AG04449 (cell line): Measurements from ENCODE around the gene NCAN.

Experiments
- CTCF ChIA-PET: fragments of 350-600 bp; formaldehyde crosslinking; extraction: SDS; loops from one replicate; lab custom pipeline; 2021; ENCODE audit warnings: antibody characterized with exemption; lab: Yijun Ruan, JAX
- POLR2A ChIA-PET: fragments of 400-600, 350-600 bp; formaldehyde crosslinking; extraction: SDS; loops from one replicate; lab custom pipeline; 2020; ENCODE audit warnings: antibody characterized with exemption, inconsistent platforms; lab: Yijun Ruan, JAX
- DNase-seq: peaks from one replicate; pipeline ENCODE4 v3.0.0-alpha.2; 2010; ENCODE audit warnings: low read depth, low spot score
- H3K4me3 ChIP-seq: 2 replicates; pipeline ENCODE4 v1.5.1; 2011; ENCODE audit warnings: low read depth, mild to moderate bottlenecking, control low read depth, low read length
- CTCF ChIP-seq: IDR thresholded peaks from one replicate; pipeline ENCODE4 v1.5.1; 2011; ENCODE audit warnings: mild to moderate bottlenecking, moderate library complexity, low read length, control low read depth, inconsistent platforms; ENCODE audit not compliant: insufficient read depth; ENCODE audit errors: missing control alignments

NCAN gene

DNA sequence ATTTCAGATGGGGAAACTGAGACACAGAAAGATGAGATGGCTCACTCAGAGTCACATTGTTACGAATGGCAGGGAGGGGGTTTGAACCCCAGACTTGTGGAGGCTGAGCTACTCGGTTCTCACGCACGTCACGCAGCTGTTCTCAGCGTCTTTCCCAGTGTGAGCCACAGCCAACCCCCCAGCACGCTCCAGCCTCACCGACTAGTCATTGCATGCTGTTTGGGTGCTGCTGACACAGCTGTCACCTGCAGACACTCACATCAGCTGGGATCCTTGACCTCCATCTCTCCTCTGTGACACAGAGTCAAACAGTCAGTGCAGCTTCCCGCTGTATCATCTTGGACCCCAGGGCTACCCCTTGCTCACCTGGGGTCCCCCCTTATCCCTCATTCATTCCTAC lies 2.4 kb upstream of the NCAN start:
- TF ChIP-seq CTCF: no peak
- CTCF ChIA-PET: no interaction called here
- no peak overlapping the region for H3K4me3 ChIP-seq
- POLR2A ChIA-PET: no interaction called here
- DNase-seq: no peak

GRCh38 chr19:19212916-19213315 lies 1.2 kb downstream of the NCAN start:
- POLR2A ChIA-PET: no interaction called here
- H3K4me3 ChIP-seq: no peak overlapping the region
- DNase-seq: no peak
- CTCF ChIA-PET: no interaction called here
- no peak for TF ChIP-seq CTCF

DNA sequence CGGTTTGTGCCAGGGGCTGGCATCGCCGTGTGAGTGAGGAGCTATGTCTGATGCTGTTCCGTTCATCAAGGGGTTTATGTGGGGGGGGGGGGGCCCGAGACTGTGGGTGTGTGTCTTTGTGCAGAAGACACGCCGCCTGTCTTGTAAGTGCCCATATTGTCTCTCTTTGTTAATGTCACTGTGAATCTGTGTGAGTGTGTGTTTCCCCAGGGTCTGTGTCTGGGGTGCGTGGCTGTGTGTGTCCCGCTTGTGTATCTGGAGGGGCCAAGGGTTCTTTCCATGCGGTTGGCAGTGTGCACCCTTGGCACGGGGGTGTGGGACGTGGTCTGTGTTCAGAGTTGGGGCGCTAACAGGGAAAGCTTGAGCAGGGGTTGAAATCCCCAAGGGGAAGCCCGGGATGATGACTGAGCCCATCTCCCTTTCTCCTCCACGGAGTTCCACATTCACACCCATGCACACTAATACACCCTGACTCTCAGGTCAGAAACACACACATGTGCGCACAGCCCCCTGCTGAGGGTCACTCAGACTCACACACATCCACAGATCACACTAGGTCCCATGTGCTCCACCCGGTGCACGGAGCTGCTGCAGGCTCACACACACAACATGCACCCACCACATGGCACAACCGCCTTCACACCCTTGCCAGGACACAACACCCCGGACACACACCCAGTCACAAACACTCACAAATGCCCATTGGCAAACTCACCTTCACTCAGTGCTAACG lies 1.8 kb downstream of the NCAN start:
- no peak for TF ChIP-seq CTCF
- POLR2A ChIA-PET: no interaction called here
- CTCF ChIA-PET: no interaction called here
- no peak for DNase-seq
- no peak overlapping the region for H3K4me3 ChIP-seq

GRCh38 chr19:19214159-19214490 lies 2.4 kb downstream of the NCAN start:
- CTCF ChIA-PET: no interaction called here
- POLR2A ChIA-PET: no interaction called here
- DNase-seq: no peak
- no peak for TF ChIP-seq CTCF
- H3K4me3 ChIP-seq: no peak overlapping the region

- no peak for TF ChIP-seq CTCF
- no peak overlapping the region for H3K4me3 ChIP-seq
- POLR2A ChIA-PET: no interaction called here
- CTCF ChIA-PET: interaction anchor here (1.4 kb wide), 1 partner anchor 11 kb away, joined by 3 read pairs; no protein-coding TSS in a partner anchor
- no peak for DNase-seq
Observed at GRCh38 chr19:19214892-19215291, 3.1 kb downstream of the NCAN start.

- POLR2A ChIA-PET: no interaction called here
- no peak for DNase-seq
- CTCF ChIA-PET: interaction anchor here (1.4 kb wide), 1 partner anchor 10 kb away, joined by 3 read pairs; no protein-coding TSS in a partner anchor
- no peak for TF ChIP-seq CTCF
- no peak overlapping the region for H3K4me3 ChIP-seq
Observed at GRCh38 chr19:19215792-19216191, 4.0 kb downstream of the NCAN start.
